ENCODE results near the gene FYN.
"Not testable (repeated sequence)": the region's sequence is repeated elsewhere in the genome, so short reads cannot be mapped to it uniquely, and the experiment has no call there.

FYN gene

DNA sequence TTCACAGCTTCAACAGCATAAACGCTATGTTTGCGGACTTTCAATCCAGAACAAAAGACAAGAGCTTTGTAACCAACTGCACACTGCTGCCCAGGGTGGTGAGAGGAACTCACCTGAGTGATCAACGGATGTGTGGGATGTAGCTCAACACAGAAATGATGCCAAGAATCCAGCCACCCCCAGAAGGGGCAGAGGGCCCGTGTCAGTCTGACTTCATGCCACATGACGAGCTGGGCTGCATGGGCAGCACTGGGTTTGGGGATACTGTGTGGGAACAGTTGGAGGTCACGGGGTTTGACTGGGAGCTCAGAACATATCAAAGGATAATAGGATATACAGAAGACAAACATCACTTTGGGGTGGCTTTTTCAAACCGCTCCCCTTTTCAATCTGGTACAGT lies 188.2 kb downstream of the FYN start:
- in situ Hi-C loops (cut with MboI; ENCODE audit: low pct_unique_long_range_greater_than_20kb, low sequenced_read_pairs, unreplicated experiment) = no loop called here
- no peak for DNase-seq (ENCODE audit: low spot score)
- TF ChIP-seq, protein P1, sequence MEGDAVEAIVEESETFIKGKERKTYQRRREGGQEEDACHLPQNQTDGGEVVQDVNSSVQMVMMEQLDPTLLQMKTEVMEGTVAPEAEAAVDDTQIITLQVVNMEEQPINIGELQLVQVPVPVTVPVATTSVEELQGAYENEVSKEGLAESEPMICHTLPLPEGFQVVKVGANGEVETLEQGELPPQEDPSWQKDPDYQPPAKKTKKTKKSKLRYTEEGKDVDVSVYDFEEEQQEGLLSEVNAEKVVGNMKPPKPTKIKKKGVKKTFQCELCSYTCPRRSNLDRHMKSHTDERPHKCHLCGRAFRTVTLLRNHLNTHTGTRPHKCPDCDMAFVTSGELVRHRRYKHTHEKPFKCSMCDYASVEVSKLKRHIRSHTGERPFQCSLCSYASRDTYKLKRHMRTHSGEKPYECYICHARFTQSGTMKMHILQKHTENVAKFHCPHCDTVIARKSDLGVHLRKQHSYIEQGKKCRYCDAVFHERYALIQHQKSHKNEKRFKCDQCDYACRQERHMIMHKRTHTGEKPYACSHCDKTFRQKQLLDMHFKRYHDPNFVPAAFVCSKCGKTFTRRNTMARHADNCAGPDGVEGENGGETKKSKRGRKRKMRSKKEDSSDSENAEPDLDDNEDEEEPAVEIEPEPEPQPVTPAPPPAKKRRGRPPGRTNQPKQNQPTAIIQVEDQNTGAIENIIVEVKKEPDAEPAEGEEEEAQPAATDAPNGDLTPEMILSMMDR (IDR thresholded peaks at IDR 0.05; ENCODE audit: extremely low read depth, insufficient read depth, missing control alignments) = no peak

DNA sequence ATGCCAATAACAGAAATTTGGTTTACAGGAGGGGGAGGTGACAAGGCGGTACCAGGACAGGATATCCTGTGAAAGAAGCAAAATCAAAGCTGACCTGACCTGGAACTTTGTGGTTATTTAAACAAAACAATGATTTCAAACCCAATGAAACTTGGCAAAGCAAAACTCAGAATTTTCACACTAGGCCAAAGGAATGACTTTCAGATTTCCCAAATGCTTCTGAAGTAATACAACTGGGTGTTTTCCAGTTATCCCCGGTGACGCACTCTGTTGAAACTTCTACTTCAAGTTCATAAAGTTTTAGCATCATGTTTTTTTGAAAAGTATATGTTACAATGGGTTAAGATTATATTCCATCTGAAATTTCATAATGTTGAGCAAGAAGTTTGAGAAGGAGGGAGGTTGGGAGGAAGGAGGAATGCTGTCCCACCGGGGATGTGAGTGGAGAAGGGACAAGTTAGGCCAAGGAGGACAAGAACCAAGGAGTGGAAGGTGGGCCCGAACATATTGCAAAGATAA lies 189.4 kb downstream of the FYN start:
- TF ChIP-seq, protein P1 (IDR thresholded peaks at IDR 0.05; ENCODE audit: extremely low read depth, insufficient read depth, missing control alignments) = no peak
- in situ Hi-C loops (cut with MboI; ENCODE audit: low pct_unique_long_range_greater_than_20kb, low sequenced_read_pairs, unreplicated experiment) = no loop called here
- no peak for DNase-seq (ENCODE audit: low spot score)

DNA sequence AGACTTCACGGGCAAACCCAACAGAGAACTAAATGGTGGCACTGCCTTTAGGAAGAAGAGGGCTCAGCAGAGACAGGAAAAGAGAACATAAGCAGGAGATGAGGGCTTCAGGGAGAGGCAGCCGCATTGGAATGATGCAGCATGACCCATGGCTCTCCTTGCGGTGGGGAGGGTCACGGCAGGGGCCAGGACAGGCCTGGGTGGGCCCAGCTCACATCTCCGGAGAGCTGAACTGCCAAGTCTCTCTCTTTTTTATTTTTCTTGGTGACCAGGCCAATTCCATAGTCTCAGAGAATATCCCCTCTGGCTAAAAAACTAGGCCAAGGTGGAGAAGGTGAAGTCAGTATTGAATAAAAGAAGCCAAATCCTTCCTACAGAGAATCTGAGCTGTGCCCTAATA lies 190.1 kb downstream of the FYN start:
- DNase-seq (ENCODE audit: low spot score) = no peak
- in situ Hi-C loops (cut with MboI; ENCODE audit: low pct_unique_long_range_greater_than_20kb, low sequenced_read_pairs, unreplicated experiment) = no loop called here
- TF ChIP-seq, protein P1 (IDR thresholded peaks at IDR 0.05; ENCODE audit: extremely low read depth, insufficient read depth, missing control alignments) = no peak

DNA sequence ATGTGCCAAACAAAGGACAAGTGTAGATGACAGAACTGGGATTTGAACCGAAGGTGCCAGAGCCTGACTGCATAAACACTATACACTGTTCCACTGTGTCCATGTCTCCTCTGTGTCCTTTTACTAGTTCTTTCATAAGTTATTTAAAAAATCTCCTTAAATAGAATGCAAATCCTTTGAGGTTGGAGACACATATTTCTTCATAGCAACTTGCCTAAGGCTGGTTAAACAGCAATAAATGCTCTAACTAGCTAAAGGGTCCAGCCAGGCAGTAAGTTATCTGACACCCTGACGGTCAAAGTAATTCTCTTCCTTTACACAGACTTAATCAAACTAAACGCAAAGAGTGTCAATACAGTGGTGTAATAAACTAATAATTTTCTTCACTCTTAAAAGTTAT lies 191.4 kb downstream of the FYN start:
- TF ChIP-seq, protein P1 (IDR thresholded peaks at IDR 0.05; ENCODE audit: extremely low read depth, insufficient read depth, missing control alignments) = no peak
- in situ Hi-C loops (cut with MboI; ENCODE audit: low pct_unique_long_range_greater_than_20kb, low sequenced_read_pairs, unreplicated experiment) = no loop called here
- DNase-seq (ENCODE audit: low spot score) = no peak

DNA sequence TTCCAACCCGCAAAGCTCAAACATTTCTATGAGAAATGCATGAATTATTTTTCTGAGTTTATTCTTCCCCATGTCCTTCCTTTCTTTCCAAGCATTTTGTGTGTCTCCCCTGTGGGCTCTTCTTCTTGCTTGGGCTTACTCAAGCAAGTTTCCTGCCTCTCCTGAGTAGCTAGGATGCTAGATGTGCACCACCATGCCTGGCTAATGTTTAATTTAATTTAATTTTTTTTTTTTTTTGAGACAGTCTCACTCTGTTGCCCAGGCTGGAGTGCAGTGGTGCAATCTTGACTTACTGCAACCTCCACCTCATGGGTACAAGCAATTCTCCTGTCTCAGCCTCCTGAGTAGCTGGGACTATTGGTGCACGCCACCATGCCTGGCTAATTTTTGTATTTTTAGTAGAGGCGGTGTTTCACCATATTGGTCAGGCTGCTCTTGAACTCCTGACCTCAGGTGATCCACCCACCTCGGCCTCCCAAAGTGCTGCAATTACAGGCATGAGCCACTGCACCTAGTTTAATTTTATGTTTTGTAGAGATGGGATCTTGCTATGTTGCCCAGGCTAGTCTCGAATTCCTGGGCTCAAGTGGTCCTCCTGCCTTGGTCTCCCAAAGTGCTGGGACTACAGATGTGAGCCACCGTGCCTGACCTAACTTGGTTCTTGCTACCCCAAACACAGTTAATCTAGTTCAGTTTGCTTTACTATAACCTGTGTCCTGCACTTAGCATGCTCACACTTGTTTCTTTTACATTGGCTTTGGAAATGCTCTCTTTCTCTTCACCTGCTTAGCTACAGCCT lies 192.2 kb downstream of the FYN start:
- DNase-seq (ENCODE audit: low spot score); in situ Hi-C loops (cut with MboI; ENCODE audit: low pct_unique_long_range_greater_than_20kb, low sequenced_read_pairs, unreplicated experiment): not testable (repeated sequence)

DNA sequence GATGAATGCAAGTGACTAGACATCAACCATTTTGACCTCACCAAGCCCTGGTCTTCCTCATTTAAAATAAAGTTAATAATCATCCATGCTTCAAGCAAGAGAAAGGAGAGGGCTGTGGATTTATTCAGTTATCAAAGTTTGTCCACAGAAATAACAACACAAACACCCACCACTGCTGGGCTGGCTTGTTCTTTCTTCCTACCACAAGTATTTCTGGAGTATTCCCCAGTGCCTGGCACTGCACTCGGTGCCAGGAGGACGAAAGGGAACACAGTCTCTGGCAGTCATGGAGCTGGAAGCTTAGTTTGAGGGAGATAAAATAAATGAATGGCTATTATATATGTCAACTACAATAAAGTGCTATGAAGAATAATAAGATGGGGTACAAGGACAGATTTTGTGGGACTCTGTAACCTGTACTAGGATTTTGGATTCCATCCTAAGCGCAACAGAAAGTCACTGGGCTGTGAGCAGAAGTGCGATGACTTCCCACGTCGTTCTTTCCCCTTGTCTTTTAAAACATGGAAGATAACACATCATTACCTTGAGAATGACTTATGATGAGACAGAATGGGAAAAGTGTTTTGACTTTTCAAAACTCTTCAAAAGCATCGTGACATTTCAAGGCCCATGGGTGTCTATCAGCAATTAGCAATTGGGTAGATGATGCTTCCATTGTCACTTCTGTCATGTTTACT lies 193.1 kb downstream of the FYN start:
- TF ChIP-seq, protein P1 (IDR thresholded peaks at IDR 0.05; ENCODE audit: extremely low read depth, insufficient read depth, missing control alignments) = no peak
- DNase-seq (ENCODE audit: low spot score) = no peak
- in situ Hi-C loops (cut with MboI; ENCODE audit: low pct_unique_long_range_greater_than_20kb, low sequenced_read_pairs, unreplicated experiment) = no loop called here
